PC-3 (cell line): Measurements from ENCODE around the gene CXXC5. TPM values are rescaled to one million over a fixed set of nuclear protein-coding genes. Genes with fewer than 3 reads are reported as not detected.

Experiments used
- ATAC-seq: fragments of 200-7000 bp; cut with Tn5 transposase; 2 replicates; pipeline ENCODE4 v1.9.1; 2020; ENCODE audit warnings: mild to moderate bottlenecking, moderate library complexity
- BruUV-seq: library from RNA; stranded (reverse); fragments of 400-500 nt; replicated peaks from 2 replicates; lab custom pipeline; 2021; lab: Mats Ljungman, UMichigan
- CTCF ChIA-PET: fragments of 300-600 bp; sonication (Branson Sonifier 250); formaldehyde crosslinking; loops from one replicate; lab custom pipeline; 2022; ENCODE audit warnings: antibody characterized with exemption; lab: Charles Lee
- POLR2A ChIA-PET: fragments of 300-600 bp; sonication (Branson Sonifier 250); formaldehyde crosslinking; loops from one replicate; lab custom pipeline; 2022; ENCODE audit warnings: antibody characterized with exemption; ENCODE audit not compliant: unreplicated experiment; lab: Charles Lee
- DNase-seq: peaks from one replicate; pipeline ENCODE4 v3.0.0-alpha.2; 2015
- H2AFZ ChIP-seq: fragments of 300-600 bp; sonication (generic); 2 replicates; pipeline ENCODE4 v1.6.0; 2016; ENCODE audit warnings: antibody characterized with exemption, low read length
- H3F3A ChIP-seq: fragments of 300-600 bp; sonication (generic); one replicate; pipeline ENCODE4 v1.6.0; 2017; ENCODE audit warnings: antibody characterized with exemption, low read length, control low read depth, mild to moderate bottlenecking; ENCODE audit not compliant: unreplicated experiment
- H3K27ac ChIP-seq: fragments of 300-600 bp; sonication (generic); 2 replicates; pipeline ENCODE4 v1.5.1; 2016; ENCODE audit warnings: mild to moderate bottlenecking, low read length
- H3K27me3 ChIP-seq: fragments of 300-600 bp; sonication (generic); 2 replicates; pipeline ENCODE4 v1.6.1; 2016; ENCODE audit warnings: low read length, mixed read lengths
- H3K36me3 ChIP-seq: fragments of 300-600 bp; sonication (generic); 2 replicates; pipeline ENCODE4 v1.6.1; 2016; ENCODE audit warnings: low read depth, mixed run types, low read length, mixed read lengths
- H3K4me1 ChIP-seq: fragments of 300-600 bp; sonication (generic); 2 replicates; pipeline ENCODE4 v1.5.1; 2016; ENCODE audit warnings: low read length; ENCODE audit not compliant: insufficient read depth
- H3K4me2 ChIP-seq: fragments of 300-600 bp; sonication (generic); 2 replicates; pipeline ENCODE4 v1.6.0; 2016; ENCODE audit warnings: low read length
- H3K4me3 ChIP-seq: fragments of 300-600 bp; sonication (generic); 2 replicates; pipeline ENCODE4 v1.5.1; 2016; ENCODE audit warnings: mild to moderate bottlenecking, low read length, mixed read lengths
- H3K79me2 ChIP-seq: fragments of 300-600 bp; sonication (generic); 2 replicates; pipeline ENCODE4 v1.6.1; 2017; ENCODE audit warnings: low read length, mixed read lengths
- H3K9ac ChIP-seq: fragments of 300-600 bp; sonication (generic); 2 replicates; pipeline ENCODE4 v1.6.0; 2016; ENCODE audit warnings: mild to moderate bottlenecking, low read length
- H3K9me2 ChIP-seq: fragments of 300-600 bp; sonication (generic); replicated peaks from 2 replicates; pipeline ENCODE4 v1.6.1; 2016; ENCODE audit warnings: mixed run types, low read length, mixed read lengths
- H3K9me3 ChIP-seq: fragments of 300-600 bp; sonication (generic); 2 replicates; pipeline ENCODE4 v1.6.1; 2016; ENCODE audit warnings: low read length, mixed read lengths
- H4K20me1 ChIP-seq: fragments of 300-600 bp; sonication (generic); 2 replicates; pipeline ENCODE4 v1.6.1; 2016; ENCODE audit warnings: low read length, mixed read lengths
- EZH2 ChIP-seq: fragments of 300-600 bp; sonication (generic); IDR thresholded peaks from one replicate; pipeline ENCODE4 v1.6.1; 2017; ENCODE audit warnings: antibody characterized with exemption, mild to moderate bottlenecking, low read length; ENCODE audit not compliant: unreplicated experiment
- EZH2phosphoT487 ChIP-seq: fragments of 300-600 bp; sonication (generic); IDR thresholded peaks from 2 replicates; pipeline ENCODE4 v1.6.1; 2018; ENCODE audit warnings: mild to moderate bottlenecking, antibody characterized with exemption, low read length, borderline replicate concordance
- intact Hi-C: fragments of 100-400 bp; cut with micrococcal nuclease; formaldehyde crosslinking; loops from 2 replicates; pipeline ENCODE4 v1.9.0; 2023
- total RNA-seq: library from RNA; depleted of rRNA; stranded (reverse); fragments of >200 nt; gene quantifications from 2 replicates; pipeline ENCODE4 v1.2.3, GENCODE V29; 2014
- TF ChIP-seq, protein P1 (sequence below): fragments of 300-600 bp; sonication (generic); conservative IDR thresholded peaks from 2 replicates; pipeline ENCODE4 v1.5.1; 2017; ENCODE audit warnings: antibody characterized with exemption, low read depth, mild to moderate bottlenecking, low read length

CXXC5 gene
- total RNA-seq, 1 experiment from 2014 or later, result 31.1 TPM

DNA sequence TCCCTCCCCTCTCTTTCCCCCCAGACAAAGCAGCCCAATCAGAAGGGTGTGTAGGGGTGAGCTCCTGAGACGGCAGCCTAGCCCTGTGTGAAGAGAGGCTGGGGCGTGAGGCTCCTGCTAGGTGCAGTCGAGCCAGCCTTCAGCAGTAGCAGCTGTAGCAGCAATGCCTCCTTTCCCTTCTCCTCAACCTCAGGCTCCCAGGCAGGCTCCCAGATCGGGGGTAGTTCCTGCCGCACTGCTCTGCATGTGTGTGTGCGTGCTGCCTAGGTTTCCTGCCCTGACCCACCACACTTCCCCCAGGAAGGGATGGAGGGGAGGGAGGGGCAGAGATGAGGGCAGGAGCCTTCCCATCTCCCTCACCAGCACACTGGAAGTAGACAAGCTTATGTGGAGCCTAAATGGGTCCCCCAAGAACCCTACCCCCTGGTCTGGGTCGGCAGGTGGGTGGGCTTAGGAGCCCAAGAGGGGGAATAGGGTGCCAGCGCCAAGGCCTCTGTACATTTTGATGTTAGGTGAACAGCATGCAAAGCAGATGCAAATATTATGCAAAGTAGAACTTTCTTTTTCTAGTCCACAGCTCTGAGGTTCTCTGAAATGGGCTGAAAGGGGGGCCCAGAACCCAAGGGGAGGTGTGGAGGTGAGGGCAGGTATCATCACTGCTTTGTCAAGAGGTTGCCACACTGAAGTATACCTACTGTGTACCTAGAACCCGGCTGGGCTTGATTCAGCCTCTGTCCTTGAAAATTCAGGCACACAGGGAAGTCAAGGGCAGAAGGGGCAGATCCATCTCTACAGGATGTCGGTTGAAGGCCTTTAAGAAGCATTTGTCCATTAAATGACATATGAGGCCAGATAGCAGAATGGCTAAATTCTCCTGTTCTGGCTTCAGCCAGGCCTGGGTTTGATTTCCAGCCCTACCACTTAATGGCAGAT lies 57.8 kb downstream of the CXXC5 start:
- Histone ChIP-seq H4K20me1 (no peaks in the 10 kb centered on the region), H3K9me3 (no peaks in the 10 kb centered on the region), H3F3A (no peaks in the 10 kb centered on the region), H2AFZ (no peak overlapping the region), H3K9ac (no peak overlapping the region), H3K36me3 (no peaks in the 10 kb centered on the region), H3K27ac (no peak overlapping the region), H3K4me2 (no peak overlapping the region), H3K9me2 (no peaks in the 10 kb centered on the region), H3K4me3 (no peak overlapping the region), H3K27me3 (no peaks in the 10 kb centered on the region), H3K4me1 (no peaks in the 10 kb centered on the region; the same call in 1 of the 2 replicates), H3K79me2 (no peaks in the 10 kb centered on the region)
- intact Hi-C loops, result no loop called here
- no peak for ATAC-seq
- no TSS peak for BruUV-seq
- DNase-seq, result no peak
- ChIA-PET POLR2A (no interaction called here), CTCF (no interaction called here)
- TF ChIP-seq EZH2phosphoT487, result no peak
- no peak for TF ChIP-seq EZH2
- TF ChIP-seq, protein P1, sequence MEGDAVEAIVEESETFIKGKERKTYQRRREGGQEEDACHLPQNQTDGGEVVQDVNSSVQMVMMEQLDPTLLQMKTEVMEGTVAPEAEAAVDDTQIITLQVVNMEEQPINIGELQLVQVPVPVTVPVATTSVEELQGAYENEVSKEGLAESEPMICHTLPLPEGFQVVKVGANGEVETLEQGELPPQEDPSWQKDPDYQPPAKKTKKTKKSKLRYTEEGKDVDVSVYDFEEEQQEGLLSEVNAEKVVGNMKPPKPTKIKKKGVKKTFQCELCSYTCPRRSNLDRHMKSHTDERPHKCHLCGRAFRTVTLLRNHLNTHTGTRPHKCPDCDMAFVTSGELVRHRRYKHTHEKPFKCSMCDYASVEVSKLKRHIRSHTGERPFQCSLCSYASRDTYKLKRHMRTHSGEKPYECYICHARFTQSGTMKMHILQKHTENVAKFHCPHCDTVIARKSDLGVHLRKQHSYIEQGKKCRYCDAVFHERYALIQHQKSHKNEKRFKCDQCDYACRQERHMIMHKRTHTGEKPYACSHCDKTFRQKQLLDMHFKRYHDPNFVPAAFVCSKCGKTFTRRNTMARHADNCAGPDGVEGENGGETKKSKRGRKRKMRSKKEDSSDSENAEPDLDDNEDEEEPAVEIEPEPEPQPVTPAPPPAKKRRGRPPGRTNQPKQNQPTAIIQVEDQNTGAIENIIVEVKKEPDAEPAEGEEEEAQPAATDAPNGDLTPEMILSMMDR, result no peak

DNA sequence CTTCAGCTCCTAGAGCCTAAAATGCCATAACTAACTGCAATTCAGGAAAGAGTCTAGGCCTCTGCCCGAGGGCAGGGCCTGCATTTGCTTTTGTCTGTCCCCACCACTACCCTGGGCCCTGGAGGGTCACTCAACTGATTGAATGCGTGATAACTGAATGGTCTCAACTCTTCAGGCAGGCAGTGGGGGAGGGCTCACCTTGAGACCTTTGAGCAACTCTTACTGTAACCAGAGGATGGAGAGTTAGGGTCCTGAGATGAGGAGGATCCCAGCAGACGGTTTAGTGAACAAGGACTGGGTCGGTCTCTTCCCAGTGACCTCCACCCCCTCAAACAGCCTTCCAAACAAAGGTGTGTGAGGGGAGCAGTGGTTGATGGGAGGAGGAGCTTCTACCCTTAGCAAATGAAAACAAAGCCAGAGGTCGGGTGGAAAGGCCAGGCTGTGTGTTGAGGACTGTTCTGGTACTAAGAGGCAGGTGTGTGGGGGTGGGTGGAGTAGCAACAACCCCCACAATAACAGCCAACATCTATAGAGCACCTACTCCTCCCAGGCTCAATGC lies 59.4 kb downstream of the CXXC5 start:
- ATAC-seq, result no peak

More for the DNA sequence above, 59.4 kb downstream of the CXXC5 start:
- H3K4me2 ChIP-seq, result no peak overlapping the region
- no peak overlapping the region for H3K9ac ChIP-seq
- H4K20me1 ChIP-seq, result no peaks in the 10 kb centered on the region
- no peaks in the 10 kb centered on the region for H3K79me2 ChIP-seq
- intact Hi-C loops, result no loop called here
- TF ChIP-seq, protein P1, result no peak
- TF ChIP-seq EZH2, result no peak
- no peak for TF ChIP-seq EZH2phosphoT487
- no peak overlapping the region for H2AFZ ChIP-seq
- BruUV-seq, result no TSS peak
- 0 out of 2 replicates have a peak, but pooled peaks cover 5% of the 10 kb centered on the region for H3K27me3 ChIP-seq
- CTCF ChIA-PET, result no interaction called here
- POLR2A ChIA-PET, result no interaction called here
- H3K36me3 ChIP-seq, result no peaks in the 10 kb centered on the region
- H3K4me3 ChIP-seq, result no peak overlapping the region
- H3K27ac ChIP-seq, result no peak overlapping the region
- no peak for DNase-seq
- no peaks in the 10 kb centered on the region for H3K9me3 ChIP-seq
- no peaks in the 10 kb centered on the region for H3F3A ChIP-seq
- H3K4me1 ChIP-seq, result no peaks in the 10 kb centered on the region; the same call in 1 of the 2 replicates
- no peaks in the 10 kb centered on the region for H3K9me2 ChIP-seq
